Smooth muscle cell (in vitro differentiated cells): ENCODE results near the gene ABHD16A. TPM values are rescaled to one million over a fixed set of nuclear protein-coding genes. Genes with fewer than 3 reads are reported as not detected.
A peak's percentile ranks its signal among the peaks of the same experiment; 100 is the strongest.

ENCODE experiments used
- DNase-seq: peaks from one replicate; lab custom pipeline; 2025; ENCODE audit not compliant: unreplicated experiment; lab: John Stamatoyannopoulos, UW
- H2AFZ ChIP-seq: fragments of 200-600 bp; sonication (generic); 2 replicates; pipeline ENCODE4 v1.6.0; 2016; ENCODE audit warnings: antibody characterized with exemption, low read depth, mild to moderate bottlenecking
- H3F3A ChIP-seq: fragments of 200-600 bp; sonication (generic); 2 replicates; pipeline ENCODE4 v1.6.0; 2017; ENCODE audit warnings: antibody characterized with exemption, low read depth
- H3K27ac ChIP-seq: fragments of 200-600 bp; sonication (generic); 2 replicates; pipeline ENCODE4 v1.5.1; 2016; ENCODE audit warnings: low read depth, mild to moderate bottlenecking
- H3K27me3 ChIP-seq: fragments of 200-600 bp; sonication (generic); 2 replicates; pipeline ENCODE4 v1.6.1; 2016; ENCODE audit warnings: low read depth, mild to moderate bottlenecking
- H3K36me3 ChIP-seq: fragments of 200-600 bp; sonication (generic); 2 replicates; pipeline ENCODE4 v1.5.1; 2016; ENCODE audit warnings: low read depth
- H3K4me1 ChIP-seq: fragments of 200-600 bp; sonication (generic); 2 replicates; pipeline ENCODE4 v1.5.1; 2016; ENCODE audit warnings: low read depth
- H3K4me2 ChIP-seq: fragments of 200-600 bp; sonication (generic); 2 replicates; pipeline ENCODE4 v1.6.0; 2016; ENCODE audit warnings: mild to moderate bottlenecking
- H3K4me3 ChIP-seq: fragments of 200-600 bp; sonication (generic); 2 replicates; pipeline ENCODE4 v1.5.1; 2016; ENCODE audit warnings: mild to moderate bottlenecking
- H3K79me2 ChIP-seq: fragments of 200-600 bp; sonication (generic); 2 replicates; pipeline ENCODE4 v1.6.0; 2016; ENCODE audit warnings: low read depth, mild to moderate bottlenecking
- H3K9ac ChIP-seq: fragments of 200-600 bp; sonication (generic); 2 replicates; pipeline ENCODE4 v1.6.0; 2016; ENCODE audit warnings: low read depth
- H3K9me3 ChIP-seq: fragments of 200-600 bp; sonication (generic); replicated peaks from 2 replicates; pipeline ENCODE4 v1.5.1; 2016; ENCODE audit warnings: low read depth
- H4K20me1 ChIP-seq: fragments of 200-600 bp; sonication (generic); 2 replicates; pipeline ENCODE4 v1.6.0; 2016; ENCODE audit warnings: low read depth
- CTCF ChIP-seq: fragments of 200-600 bp; sonication (generic); IDR thresholded peaks from 2 replicates; pipeline ENCODE4 v1.5.1; 2017; ENCODE audit warnings: borderline replicate concordance, mild to moderate bottlenecking, antibody characterized with exemption; ENCODE audit not compliant: insufficient read depth, poor library complexity, severe bottlenecking
- WGBS: methylation state at CpG from one replicate; pipeline ENCODE4 v1.1.7; 2016; ENCODE audit warnings: low lambda C conversion rate; 5-methylcytosine and 5-hydroxymethylcytosine counted together
- polyA plus RNA-seq: library from polyadenylated mRNA; unstranded; fragments of >200 nt; fragmentation: Nextera tagmentation; extraction: Ambion mirVana; gene quantifications from 2 replicates; pipeline ENCODE4 v1.2.1, GENCODE V29; 2016
- total RNA-seq: library from RNA; depleted of rRNA; stranded (reverse); fragments of >200 nt; gene quantifications from 2 replicates; pipeline ENCODE4 v1.2.3, GENCODE V29; 2014

ABHD16A gene
- total and polyA plus RNA-seq, 2 experiments from 2014 or later: 24.9 to 39.9 TPM

- no peak for DNase-seq
- H3K79me2 ChIP-seq: no peaks in the 10 kb centered on the region
- H3K9me3 ChIP-seq: no peaks in the 10 kb centered on the region
- H3K27me3 ChIP-seq: no peaks in the 10 kb centered on the region
- no peak overlapping the region for H3K9ac ChIP-seq
- no peaks in the 10 kb centered on the region for H4K20me1 ChIP-seq
- no peak overlapping the region for H3K27ac ChIP-seq
- no peak for TF ChIP-seq CTCF
- H3K4me2 ChIP-seq: no peak overlapping the region
- H2AFZ ChIP-seq: no peak overlapping the region
- WGBS: 90% methylated on average over 3 of the region's 3 CpGs
- H3F3A ChIP-seq: peaks cover 10% of the 10 kb centered on the region
- no peaks in the 10 kb centered on the region for H3K36me3 ChIP-seq
- no peaks in the 10 kb centered on the region for H3K4me1 ChIP-seq
- no peak overlapping the region for H3K4me3 ChIP-seq
These were observed 19.0 kb upstream of the ABHD16A start for GRCh38 chr6:31722173-31722572.

DNA sequence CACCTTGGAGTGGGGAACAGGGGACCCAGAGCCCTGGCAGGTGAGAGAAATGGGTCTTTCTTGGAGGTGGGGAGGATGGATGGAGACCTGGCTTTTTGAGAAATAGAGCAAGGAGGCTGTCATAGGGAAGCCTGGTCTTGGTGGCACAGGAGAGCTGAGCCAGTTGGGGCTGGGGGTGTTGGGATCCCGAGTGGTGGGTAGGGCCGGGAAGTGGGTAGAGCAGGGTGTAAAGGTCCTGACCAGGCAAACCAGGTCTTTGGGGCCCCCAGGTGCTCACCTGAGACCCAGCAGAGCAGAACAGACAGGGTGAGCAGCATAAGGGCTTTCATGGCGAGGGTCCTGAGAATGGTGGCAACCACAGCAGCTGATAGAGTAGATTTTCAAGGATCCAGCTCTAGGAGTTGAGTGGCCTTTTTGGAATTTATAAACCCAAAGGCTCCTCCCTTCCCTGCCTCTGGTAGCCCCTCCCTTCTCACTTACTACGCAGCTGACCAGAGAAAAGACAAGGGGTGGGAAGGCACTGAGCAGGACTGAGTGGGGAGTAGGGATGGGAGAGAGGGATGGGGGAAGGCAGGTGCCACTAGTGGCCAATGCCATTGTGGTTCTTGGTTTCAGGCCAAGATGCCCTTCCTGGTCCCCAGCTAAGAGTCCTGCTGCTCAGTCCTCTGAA, 18.4 kb upstream of the ABHD16A start, which contains the start of gene LY6G6C:
TSS of gene LY6G6C (minus strand) at position 396 of the 670 bp plus-strand sequence. CDS start at position 329, 67 bp downstream.
- H3K36me3 ChIP-seq: no peaks in the 10 kb centered on the region
- no peak for TF ChIP-seq CTCF
- WGBS: 93% methylated on average over 4 of the region's 4 CpGs
- no peak within 1 kb of the TSS for H3K4me2 ChIP-seq
- H3F3A ChIP-seq: peaks cover 3% of the 10 kb centered on the region
- DNase-seq: no peak
- H3K4me3 ChIP-seq: no peak within 1 kb of the TSS
- H3K9me3 ChIP-seq: no peaks in the 10 kb centered on the region
- no peaks in the 10 kb centered on the region for H3K27me3 ChIP-seq
- no peaks in the 10 kb centered on the region for H4K20me1 ChIP-seq
- H3K27ac ChIP-seq: no peak within 1 kb of the TSS
- H2AFZ ChIP-seq: no peak within 1 kb of the TSS
- H3K4me1 ChIP-seq: no peaks in the 10 kb centered on the region
- no peak within 1 kb of the TSS for H3K9ac ChIP-seq
- H3K79me2 ChIP-seq: no peaks in the 10 kb centered on the region

DNA sequence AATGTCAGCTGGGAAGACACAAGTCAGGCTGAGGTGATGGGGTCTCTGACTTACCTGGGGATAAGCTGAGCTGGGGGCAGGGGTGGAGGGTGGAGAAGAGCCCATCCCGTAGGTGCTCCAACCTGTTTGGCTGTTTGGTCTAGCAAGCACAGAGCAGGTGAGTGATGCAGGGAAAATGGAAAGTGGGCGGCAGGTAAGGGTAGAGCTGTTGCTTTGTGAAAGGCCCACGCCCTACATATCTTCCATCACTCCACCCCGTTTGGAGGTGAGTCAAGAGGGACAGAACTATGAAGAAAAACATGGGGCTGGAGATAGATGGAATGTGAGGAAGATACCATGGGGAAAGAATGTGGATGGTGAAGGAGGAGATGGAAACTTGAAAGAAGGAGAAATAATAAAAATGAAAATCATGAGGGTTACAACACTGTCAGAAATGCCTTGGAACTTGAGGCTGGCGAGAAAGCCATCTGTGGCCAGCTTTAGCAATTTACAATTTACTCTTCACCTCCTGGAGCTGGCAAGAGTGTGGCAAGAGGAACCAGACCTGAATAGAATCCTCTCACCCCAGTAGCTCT, 17.2 kb upstream of the ABHD16A start:
- Histone ChIP-seq H3K36me3 (no peaks in the 10 kb centered on the region), H3K4me3 (no peak overlapping the region), H3K27me3 (no peaks in the 10 kb centered on the region), H3K9ac (peak overlapping the region; percentile 28), H3K9me3 (no peaks in the 10 kb centered on the region), H3K79me2 (no peaks in the 10 kb centered on the region), H3K4me1 (no peaks in the 10 kb centered on the region), H3K27ac (peak overlapping the region; percentile 60), H2AFZ (no peak overlapping the region), H3K4me2 (no peak overlapping the region), H3F3A (no peaks in the 10 kb centered on the region), H4K20me1 (no peaks in the 10 kb centered on the region)
- WGBS: 74% methylated on average over 5 of the region's 5 CpGs
- no peak for TF ChIP-seq CTCF
- no peak for DNase-seq

DNA sequence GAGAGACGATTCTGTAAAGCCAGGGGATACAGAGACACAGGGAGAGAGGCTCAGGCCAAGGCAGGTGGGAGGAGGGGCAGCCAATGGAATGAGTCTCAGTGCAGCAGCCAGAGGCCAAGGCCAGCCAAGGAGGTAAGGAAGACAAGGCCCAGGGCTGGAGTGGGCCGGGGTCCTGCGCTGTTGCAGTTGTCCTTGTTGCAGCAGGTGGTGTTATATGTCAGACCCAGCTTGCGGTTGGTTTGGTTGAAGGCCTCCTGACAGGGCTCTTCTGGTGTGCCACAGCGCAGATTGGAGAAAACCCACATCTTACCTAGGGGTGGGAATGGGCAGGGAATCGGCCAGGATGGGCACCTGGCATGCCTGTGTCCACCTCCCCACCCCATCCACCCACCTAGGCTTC, 15.9 kb upstream of the ABHD16A start:
- 94% methylated on average over 6 of the region's 6 CpGs for WGBS
- Histone ChIP-seq H3K36me3 (no peaks in the 10 kb centered on the region), H4K20me1 (no peaks in the 10 kb centered on the region), H3K27ac (peak overlapping the region; percentile 37), H3K4me2 (no peak overlapping the region), H2AFZ (no peak overlapping the region), H3K9ac (no peak overlapping the region), H3K79me2 (no peaks in the 10 kb centered on the region), H3K4me3 (no peak overlapping the region), H3K9me3 (no peaks in the 10 kb centered on the region), H3K4me1 (peaks cover 11% of the 10 kb centered on the region), H3K27me3 (no peaks in the 10 kb centered on the region), H3F3A (no peaks in the 10 kb centered on the region)
- TF ChIP-seq CTCF: no peak
- DNase-seq: no peak
